22Rv1 (cell line): ENCODE results near the gene ERICH2.

Experiments
- ZFX ChIP-seq: fragments of 450-650 bp; IDR thresholded peaks from 2 replicates; pipeline ENCODE4 v1.6.1; 2017; ENCODE audit warnings: antibody characterized with exemption, borderline replicate concordance
- TF ChIP-seq, protein P1 (sequence below): fragments of 450-650 bp; IDR thresholded peaks from 2 replicates; pipeline ENCODE4 v1.5.1; 2017; ENCODE audit warnings: mild to moderate bottlenecking

- TF ChIP-seq, protein P1, sequence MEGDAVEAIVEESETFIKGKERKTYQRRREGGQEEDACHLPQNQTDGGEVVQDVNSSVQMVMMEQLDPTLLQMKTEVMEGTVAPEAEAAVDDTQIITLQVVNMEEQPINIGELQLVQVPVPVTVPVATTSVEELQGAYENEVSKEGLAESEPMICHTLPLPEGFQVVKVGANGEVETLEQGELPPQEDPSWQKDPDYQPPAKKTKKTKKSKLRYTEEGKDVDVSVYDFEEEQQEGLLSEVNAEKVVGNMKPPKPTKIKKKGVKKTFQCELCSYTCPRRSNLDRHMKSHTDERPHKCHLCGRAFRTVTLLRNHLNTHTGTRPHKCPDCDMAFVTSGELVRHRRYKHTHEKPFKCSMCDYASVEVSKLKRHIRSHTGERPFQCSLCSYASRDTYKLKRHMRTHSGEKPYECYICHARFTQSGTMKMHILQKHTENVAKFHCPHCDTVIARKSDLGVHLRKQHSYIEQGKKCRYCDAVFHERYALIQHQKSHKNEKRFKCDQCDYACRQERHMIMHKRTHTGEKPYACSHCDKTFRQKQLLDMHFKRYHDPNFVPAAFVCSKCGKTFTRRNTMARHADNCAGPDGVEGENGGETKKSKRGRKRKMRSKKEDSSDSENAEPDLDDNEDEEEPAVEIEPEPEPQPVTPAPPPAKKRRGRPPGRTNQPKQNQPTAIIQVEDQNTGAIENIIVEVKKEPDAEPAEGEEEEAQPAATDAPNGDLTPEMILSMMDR = no peak
- no peak for TF ChIP-seq ZFX
Observed at GRCh38 chr2:170831115-170831514, 60.9 kb downstream of the ERICH2 start.
